ENCODE results near the gene C6. TPM values are rescaled to one million over a fixed set of nuclear protein-coding genes. Genes with fewer than 3 reads are reported as not detected.

The C6 gene
- total and polyA plus RNA-seq, 2 of the 13 experiments (the other 11 are each of a cell fraction or from before 2014, with no cell fraction given): 0.28 to 4.7 TPM

DNA sequence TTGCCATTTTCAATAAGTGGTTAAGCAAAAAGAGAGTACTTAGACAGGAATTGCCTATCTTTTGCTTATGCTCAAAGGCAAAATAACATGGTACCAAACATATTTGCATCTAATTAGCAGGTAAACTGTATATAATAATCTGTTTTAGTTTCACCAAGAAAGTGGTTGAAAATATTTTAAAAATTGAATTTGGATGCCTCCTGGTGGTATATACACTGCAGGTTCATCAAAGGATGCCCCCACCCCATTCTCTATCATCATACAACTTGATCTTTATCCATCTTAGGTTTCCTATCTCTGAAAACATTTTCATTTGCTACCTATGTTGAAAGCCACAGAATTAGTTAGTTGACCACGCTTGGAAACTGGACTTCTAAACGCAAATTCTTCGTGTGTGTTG is 95.2 kb downstream of the C6 start:
- H3K4me1 ChIP-seq (ENCODE audit: insufficient read depth, low read length): no peaks in the 10 kb centered on the region
- CTCF ChIA-PET (ENCODE audit: low intra/inter-chr PET ratio, low total read pairs): interaction anchor here (1.9 kb wide), 1 partner anchor 213 kb away, joined by 7 read pairs; no protein-coding TSS in a partner anchor
- H3K27me3 ChIP-seq (ENCODE audit: control insufficient read depth in 1 of 2, insufficient read depth in 2 of 2, low read length in 2 of 2): no peaks in the 10 kb centered on the region
- no peaks in the 10 kb centered on the region for H3K79me2 ChIP-seq (ENCODE audit: insufficient read depth, low read length)
- WGBS (ENCODE audit: low lambda C conversion rate): 6% methylated on average over 3 of the region's 3 CpGs
- intact Hi-C loops (cut with micrococcal nuclease; ENCODE audit: unreplicated experiment): loop anchor here (1.0 kb wide), 1 partner anchor 214 kb away; no protein-coding TSS in a partner anchor
- DNase-seq (ENCODE audit: low spot score) (no peak), FAIRE-seq (no peak), ATAC-seq (0 out of 3 replicates have a peak, but pooled peaks have one; percentile 29)
- no peak overlapping the region for H3K9ac ChIP-seq (ENCODE audit: insufficient read depth, low read depth, low read length)
- no peak overlapping the region for H3K4me3 ChIP-seq (replicated peaks in 1 of 3; ENCODE audit: insufficient read depth in 1 of 3, low read depth in 2 of 3, low read length in 3 of 3)
- H3K4me2 ChIP-seq (ENCODE audit: low read depth, low read length): no peak overlapping the region
- BruUV-seq (replicated peaks): no TSS peak
- peak; percentile 31; the same call in 1 of the 2 replicates for TF ChIP-seq SMC3 (IDR thresholded peaks at IDR 0.05; ENCODE audit: low read length)
- no peak for TF ChIP-seq ZNF878 (CRISPR knock-in tag; IDR thresholded peaks at IDR 0.05)
- TF ChIP-seq STAG1 (CRISPR knock-in tag; IDR thresholded peaks at IDR 0.05): peak; percentile 46
- TF ChIP-seq DR1 (CRISPR knock-in tag; IDR thresholded peaks at IDR 0.05): no peak
- no peak for TF ChIP-seq TBP (CRISPR knock-in tag; IDR thresholded peaks at IDR 0.05)
- TF ChIP-seq, protein P1, sequence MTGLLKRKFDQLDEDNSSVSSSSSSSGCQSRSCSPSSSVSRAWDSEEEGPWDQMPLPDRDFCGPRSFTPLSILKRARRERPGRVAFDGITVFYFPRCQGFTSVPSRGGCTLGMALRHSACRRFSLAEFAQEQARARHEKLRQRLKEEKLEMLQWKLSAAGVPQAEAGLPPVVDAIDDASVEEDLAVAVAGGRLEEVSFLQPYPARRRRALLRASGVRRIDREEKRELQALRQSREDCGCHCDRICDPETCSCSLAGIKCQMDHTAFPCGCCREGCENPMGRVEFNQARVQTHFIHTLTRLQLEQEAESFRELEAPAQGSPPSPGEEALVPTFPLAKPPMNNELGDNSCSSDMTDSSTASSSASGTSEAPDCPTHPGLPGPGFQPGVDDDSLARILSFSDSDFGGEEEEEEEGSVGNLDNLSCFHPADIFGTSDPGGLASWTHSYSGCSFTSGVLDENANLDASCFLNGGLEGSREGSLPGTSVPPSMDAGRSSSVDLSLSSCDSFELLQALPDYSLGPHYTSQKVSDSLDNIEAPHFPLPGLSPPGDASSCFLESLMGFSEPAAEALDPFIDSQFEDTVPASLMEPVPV (CRISPR knock-in tag; IDR thresholded peaks at IDR 0.05): no peak
- TF ChIP-seq, protein P2, sequence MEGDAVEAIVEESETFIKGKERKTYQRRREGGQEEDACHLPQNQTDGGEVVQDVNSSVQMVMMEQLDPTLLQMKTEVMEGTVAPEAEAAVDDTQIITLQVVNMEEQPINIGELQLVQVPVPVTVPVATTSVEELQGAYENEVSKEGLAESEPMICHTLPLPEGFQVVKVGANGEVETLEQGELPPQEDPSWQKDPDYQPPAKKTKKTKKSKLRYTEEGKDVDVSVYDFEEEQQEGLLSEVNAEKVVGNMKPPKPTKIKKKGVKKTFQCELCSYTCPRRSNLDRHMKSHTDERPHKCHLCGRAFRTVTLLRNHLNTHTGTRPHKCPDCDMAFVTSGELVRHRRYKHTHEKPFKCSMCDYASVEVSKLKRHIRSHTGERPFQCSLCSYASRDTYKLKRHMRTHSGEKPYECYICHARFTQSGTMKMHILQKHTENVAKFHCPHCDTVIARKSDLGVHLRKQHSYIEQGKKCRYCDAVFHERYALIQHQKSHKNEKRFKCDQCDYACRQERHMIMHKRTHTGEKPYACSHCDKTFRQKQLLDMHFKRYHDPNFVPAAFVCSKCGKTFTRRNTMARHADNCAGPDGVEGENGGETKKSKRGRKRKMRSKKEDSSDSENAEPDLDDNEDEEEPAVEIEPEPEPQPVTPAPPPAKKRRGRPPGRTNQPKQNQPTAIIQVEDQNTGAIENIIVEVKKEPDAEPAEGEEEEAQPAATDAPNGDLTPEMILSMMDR (CRISPR knock-in tag; IDR thresholded peaks at IDR 0.05): no peak; the same call in 1 of the 2 replicates
- no peak for TF ChIP-seq ZNF749 (CRISPR knock-in tag; IDR thresholded peaks at IDR 0.05; ENCODE audit: borderline replicate concordance)
- TF ChIP-seq ZNF382 (CRISPR knock-in tag; IDR thresholded peaks at IDR 0.05; ENCODE audit: borderline replicate concordance): no peak
- TF ChIP-seq ZNF552 (CRISPR knock-in tag; IDR thresholded peaks at IDR 0.05; ENCODE audit: borderline replicate concordance): no peak
- no peak for TF ChIP-seq KAT2B (IDR thresholded peaks at IDR 0.05; ENCODE audit: borderline replicate concordance, low read depth, low read length)
- H3K27ac ChIP-seq (ENCODE audit: extremely low read length, insufficient read depth, low read length): no peak overlapping the region
- peaks cover 6% of the 10 kb centered on the region; the same call in 1 of the 2 replicates for H3K9me3 ChIP-seq (ENCODE audit: low read length)
- H2AFZ ChIP-seq (ENCODE audit: low read length): no peak overlapping the region
- no peaks in the 10 kb centered on the region for H4K20me1 ChIP-seq (ENCODE audit: insufficient read depth, low read length)
- in situ Hi-C loops (cut with HindIII; ENCODE audit: extremely low pct_ligation_motif_present, low pct_unique_long_range_greater_than_20kb): no loop called here
- POLR2A ChIA-PET: no interaction called here
- H3K36me3 ChIP-seq (replicated peaks in 1 of 2; ENCODE audit: control insufficient read depth in 1 of 2, insufficient read depth in 2 of 2, low read length in 2 of 2): no peaks in the 10 kb centered on the region

Measured in HepG2 (cell line).